Tibial nerve (tissue), 4 donors: ENCODE data around the gene MAN2B2.

ENCODE experiments used
- CTCF ChIP-seq, 5 experiments: fragments of 200-600 bp in 3 of 5; fragments of 450-650 bp in 2 of 5; sonication (generic) in 3 of 5; IDR thresholded peaks; one replicate each; pipeline ENCODE4 v1.5.1; 2016 to 2019; ENCODE audit warnings: antibody characterized with exemption in 5 of 5, mild to moderate bottlenecking in 3 of 5, moderate library complexity in 2 of 5
- EP300 ChIP-seq, 2 donors: sonication (generic); formaldehyde crosslinking; IDR thresholded peaks; one replicate each; pipeline ENCODE4 v1.6.1; 2017; ENCODE audit warnings: antibody characterized with exemption in 2 of 2, mild to moderate bottlenecking in 1 of 2
- POLR2A ChIP-seq, 2 donors: fragments of 450-650 bp; IDR thresholded peaks; one replicate each; pipeline ENCODE4 v1.6.1; 2017; ENCODE audit warnings: antibody characterized with exemption in 2 of 2, mild to moderate bottlenecking in 2 of 2, moderate library complexity in 2 of 2

GRCh38 chr4:6633091-6633906 is 58.3 kb downstream of the MAN2B2 start:
- TF ChIP-seq POLR2A (IDR thresholded peaks at IDR 0.05), result no peak
- no peak for TF ChIP-seq CTCF (IDR thresholded peaks at IDR 0.05)
- TF ChIP-seq EP300 (IDR thresholded peaks at IDR 0.05), result no peak
